Measurements from ENCODE around the gene UNG. TPM values are rescaled to one million over a fixed set of nuclear protein-coding genes. Genes with fewer than 3 reads are reported as not detected.
"Not testable (repeated sequence)": the region's sequence is repeated elsewhere in the genome, so short reads cannot be mapped to it uniquely, and the experiment has no call there.

UNG gene
- 10 to 100 TPM; 20.9 to 37.8 (median 25.3) TPM for total RNA-seq
- 10 to 100 TPM; 14.5 to 27.8 TPM for polyA plus RNA-seq
- long read RNA-seq, donor 1, transcript UNG-202 (6 exons, 2,130 nt): major isoform, 52 of 53 reads
- long read RNA-seq, donor 1, partial matches to known transcripts: 1 of 53 reads
- long read RNA-seq, donor 1, other reads (novel, unspliced or antisense): 0 of 53 reads
- long read RNA-seq, donor 2, transcript UNG-202 (6 exons, 2,130 nt): major isoform, 173 of 180 reads
- long read RNA-seq, donor 2, partial matches to known transcripts: 5 of 180 reads
- long read RNA-seq, donor 2, other reads (novel, unspliced or antisense): 2 of 180 reads
- long read RNA-seq, donor 3, transcript UNG-202 (6 exons, 2,130 nt): major isoform, 70 of 73 reads
- long read RNA-seq, donor 3, partial matches to known transcripts: 3 of 73 reads
- long read RNA-seq, donor 3, other reads (novel, unspliced or antisense): 0 of 73 reads

GRCh38 chr12:109097435-109098182, at the start of gene UNG:
Gene UNG, plus strand, starts transcription at chr12:109097597. Its CDS starts 83 bp downstream, at chr12:109097680.
- intact Hi-C loops (cut with DNase I): loop anchor here (5.0 to 10.0 kb wide), 8 partner anchors 143 to 535 kb away; partner anchors contain the start of genes ISCU (in 5 of the 10), SART3 (in 5 of the 10), DAO (in 2 of the 10) and SSH1 (in 1 of the 10)
- no peak for TF ChIP-seq POLR2A (IDR thresholded peaks at IDR 0.05)
- TF ChIP-seq CTCF (IDR thresholded peaks at IDR 0.05): no peak
- ATAC-seq: peak; percentile 95 to 98 (median 97)

GRCh38 chr12:109048706-109049105, 48.7 kb upstream of the UNG start:
- 77 to 84% (median 80%) methylated on average over 3 of the region's 3 CpGs for WGBS, 4 donors
- peaks cover 0 to 15% (median 11%) of the 10 kb centered on the region in 12 donors for H3K4me1 ChIP-seq
- not testable (repeated sequence) for H3K27me3 ChIP-seq, H3K36me3 ChIP-seq, DNase-seq, ATAC-seq, H3K27ac ChIP-seq, H3K9me3 ChIP-seq, H3K4me3 ChIP-seq
- intact Hi-C loops (cut with DNase I): loop anchor here in 2 of 10 donors (10.0 kb wide), 2 partner anchors 184 to 836 kb away; partner anchors contain the start of gene GLTP (in 1 of the 2)

More at GRCh38 chr12:109097435-109098182, at the start of gene UNG:
- peaks cover 0 to 38% (median 26%) of the 10 kb centered on the region in 12 donors for H3K4me1 ChIP-seq
- H3K36me3 ChIP-seq: peaks cover 0 to 28% (median 11%) of the 10 kb centered on the region in 9 donors
- peak within 1 kb of the TSS; percentile 76 to 96 (median 83) for H3K27ac ChIP-seq
- H3K27me3 ChIP-seq: no peaks in the 10 kb centered on the region
- 0 to 1% (median 1%) methylated on average over 30 to 71 of the region's 71 CpGs for WGBS, 4 donors
- H3K9me3 ChIP-seq: no peaks in the 10 kb centered on the region
- H3K4me3 ChIP-seq: peak within 1 kb of the TSS; percentile 56 to 91 (median 72)
- DNase-seq: peak; percentile 98 to 99 (median 98)

- H3K4me1 ChIP-seq: peaks cover 0 to 25% (median 17%) of the 10 kb centered on the region in 12 donors
- DNase-seq, H3K9me3 ChIP-seq, H3K36me3 ChIP-seq, ATAC-seq, H3K4me3 ChIP-seq, H3K27me3 ChIP-seq, H3K27ac ChIP-seq: not testable (repeated sequence)
- WGBS, 4 donors: 75 to 83% (median 81%) methylated on average over 8 of the region's 8 CpGs
- intact Hi-C loops (cut with DNase I): loop anchor here in 3 of 10 donors (5.0 to 10.0 kb wide), 3 partner anchors 97 to 835 kb away; partner anchors contain the start of gene GLTP (in 1 of the 3)
Observed at GRCh38 chr12:109049794-109050193, 47.6 kb upstream of the UNG start.

- peaks cover 0 to 25% (median 17%) of the 10 kb centered on the region in 12 donors for H3K4me1 ChIP-seq
- intact Hi-C loops (cut with DNase I): loop anchor here in 1 of 10 donors (1.0 to 5.0 kb wide), 2 partner anchors 41 to 100 kb away; partner anchors contain the start of gene ALKBH2
- WGBS, 4 donors: 3 to 5% (median 5%) methylated on average over 6 of the region's 6 CpGs
- H3K27me3 ChIP-seq: no peaks in the 10 kb centered on the region
- peaks cover 0 to 13% (median 0%) of the 10 kb centered on the region in 9 donors for H3K36me3 ChIP-seq
- peak overlapping the region; percentile 60 to 97 (median 92) for H3K4me3 ChIP-seq
- TF ChIP-seq POLR2A (IDR thresholded peaks at IDR 0.05) (no peak), CTCF (IDR thresholded peaks at IDR 0.05) (no peak)
- peak in 2 of 4 donors; percentile 34 to 40 for ATAC-seq
- DNase-seq: no peak
- H3K9me3 ChIP-seq: no peaks in the 10 kb centered on the region
- H3K27ac ChIP-seq: peak overlapping the region; percentile 67 to 93 (median 90)
Observed at GRCh38 chr12:109052097-109052413, 45.3 kb upstream of the UNG start.

Data from heart left ventricle (tissue), 16 donors.